Epithelial cell of prostate (primary cell): ENCODE data around the gene LDLRAD4.

Experiments used
- DNase-seq: peaks from one replicate; pipeline ENCODE4 v3.0.0-alpha.2; 2011; ENCODE audit warnings: low read depth, low spot score
- H3K27ac ChIP-seq: fragments of 450-650 bp; 2 replicates; pipeline ENCODE4 v1.5.1; 2017; ENCODE audit warnings: mild to moderate bottlenecking

LDLRAD4 gene

GRCh38 chr18:13536578-13536977, 318.0 kb downstream of the LDLRAD4 start:
- H3K27ac ChIP-seq, result no peak overlapping the region
- no peak for DNase-seq

GRCh38 chr18:13537022-13537780, 318.6 kb downstream of the LDLRAD4 start:
- H3K27ac ChIP-seq, result no peak overlapping the region
- DNase-seq, result no peak

- no peak for DNase-seq
- no peak overlapping the region for H3K27ac ChIP-seq
Measured at GRCh38 chr18:13538630-13539029, 320.1 kb downstream of the LDLRAD4 start.

GRCh38 chr18:13539050-13539449, 320.5 kb downstream of the LDLRAD4 start:
- DNase-seq, result no peak
- no peak overlapping the region for H3K27ac ChIP-seq

GRCh38 chr18:13539843-13540476, 321.4 kb downstream of the LDLRAD4 start:
- DNase-seq, result no peak

GRCh38 chr18:13540477-13541182, 322.1 kb downstream of the LDLRAD4 start:
- no peak for DNase-seq
- no peak overlapping the region for H3K27ac ChIP-seq

More at GRCh38 chr18:13539843-13540476, 321.4 kb downstream of the LDLRAD4 start:
- no peak overlapping the region for H3K27ac ChIP-seq

- DNase-seq, result no peak
Measured at GRCh38 chr18:13541621-13542519, 323.3 kb downstream of the LDLRAD4 start.

GRCh38 chr18:13542520-13542847, 323.9 kb downstream of the LDLRAD4 start:
- no peak overlapping the region for H3K27ac ChIP-seq
- DNase-seq, result no peak

More at GRCh38 chr18:13541621-13542519, 323.3 kb downstream of the LDLRAD4 start:
- no peak overlapping the region for H3K27ac ChIP-seq

- DNase-seq, result no peak
- H3K27ac ChIP-seq, result no peak overlapping the region
Measured at GRCh38 chr18:13543144-13543543, 324.6 kb downstream of the LDLRAD4 start.

GRCh38 chr18:13543811-13544732, 325.5 kb downstream of the LDLRAD4 start:
- no peak overlapping the region for H3K27ac ChIP-seq
- no peak for DNase-seq

- H3K27ac ChIP-seq, result no peak overlapping the region
- no peak for DNase-seq
Measured at GRCh38 chr18:13544953-13545352, 326.4 kb downstream of the LDLRAD4 start.

- DNase-seq, result no peak
- no peak overlapping the region for H3K27ac ChIP-seq
Measured at GRCh38 chr18:13545514-13545913, 327.0 kb downstream of the LDLRAD4 start.

GRCh38 chr18:13545955-13546354, 327.4 kb downstream of the LDLRAD4 start:
- DNase-seq, result no peak
- H3K27ac ChIP-seq, result no peak overlapping the region

- no peak for DNase-seq
Measured at GRCh38 chr18:13546638-13547037, 328.1 kb downstream of the LDLRAD4 start.

GRCh38 chr18:13547347-13547746, 328.8 kb downstream of the LDLRAD4 start:
- no peak for DNase-seq
- no peak overlapping the region for H3K27ac ChIP-seq

More at GRCh38 chr18:13546638-13547037, 328.1 kb downstream of the LDLRAD4 start:
- H3K27ac ChIP-seq, result no peak overlapping the region

- no peak for DNase-seq
- H3K27ac ChIP-seq, result no peak overlapping the region
Measured at GRCh38 chr18:13548106-13548819, 329.7 kb downstream of the LDLRAD4 start.

- no peak overlapping the region for H3K27ac ChIP-seq
- no peak for DNase-seq
Measured at GRCh38 chr18:13548966-13549879, 330.7 kb downstream of the LDLRAD4 start.

- no peak for DNase-seq
- no peak overlapping the region for H3K27ac ChIP-seq
Measured at GRCh38 chr18:13549880-13550232, 331.3 kb downstream of the LDLRAD4 start.
